ENCODE results near the gene ZNF652. TPM values are rescaled to one million over a fixed set of nuclear protein-coding genes. Genes with fewer than 3 reads are reported as not detected.
"Not testable (repeated sequence)": the region's sequence is repeated elsewhere in the genome, so short reads cannot be mapped to it uniquely, and the experiment has no call there.

ZNF652 gene
- total and polyA plus RNA-seq, 11 donors: 7.2 to 24.5 (median 20.3) TPM

- Histone ChIP-seq H3K9me3 (no peaks in the 10 kb centered on the region), H3K4me1 (peaks cover 0 to 8% (median 0%) of the 10 kb centered on the region in 12 donors), H3K27ac (no peak overlapping the region), H3K27me3 (no peaks in the 10 kb centered on the region), H3K36me3 (no peaks in the 10 kb centered on the region), H3K4me3 (no peak overlapping the region)
- WGBS, 4 donors: 67 to 87% (median 79%) methylated on average over 1 of the region's 1 CpG
- no peak for ATAC-seq
- DNase-seq: no peak
- TF ChIP-seq POLR2A (IDR thresholded peaks at IDR 0.05) (no peak), CTCF (IDR thresholded peaks at IDR 0.05) (no peak)
- intact Hi-C loops (cut with DNase I): no loop called here
Measured at GRCh38 chr17:49369089-49369488, 7.0 kb upstream of the ZNF652 start.

- H3K27ac ChIP-seq: no peak overlapping the region
- intact Hi-C loops (cut with DNase I): no loop called here
- no peaks in the 10 kb centered on the region for H3K9me3 ChIP-seq
- no peak for TF ChIP-seq POLR2A (IDR thresholded peaks at IDR 0.05)
- TF ChIP-seq CTCF (IDR thresholded peaks at IDR 0.05): peak in 3 of 12 donors; percentile 12 to 24 (median 16)
- no peak overlapping the region for H3K4me3 ChIP-seq
- ATAC-seq (no peak), DNase-seq (peak in 1 of 5 donors; percentile 38)
- WGBS, 4 donors: 30 to 37% (median 34%) methylated on average over 2 of the region's 2 CpGs
- H3K36me3 ChIP-seq: no peaks in the 10 kb centered on the region
- H3K27me3 ChIP-seq: no peaks in the 10 kb centered on the region
- peaks cover 1 to 19% (median 7%) of the 10 kb centered on the region in 12 donors for H3K4me1 ChIP-seq
Measured at GRCh38 chr17:49365667-49366066, 3.6 kb upstream of the ZNF652 start.

DNA sequence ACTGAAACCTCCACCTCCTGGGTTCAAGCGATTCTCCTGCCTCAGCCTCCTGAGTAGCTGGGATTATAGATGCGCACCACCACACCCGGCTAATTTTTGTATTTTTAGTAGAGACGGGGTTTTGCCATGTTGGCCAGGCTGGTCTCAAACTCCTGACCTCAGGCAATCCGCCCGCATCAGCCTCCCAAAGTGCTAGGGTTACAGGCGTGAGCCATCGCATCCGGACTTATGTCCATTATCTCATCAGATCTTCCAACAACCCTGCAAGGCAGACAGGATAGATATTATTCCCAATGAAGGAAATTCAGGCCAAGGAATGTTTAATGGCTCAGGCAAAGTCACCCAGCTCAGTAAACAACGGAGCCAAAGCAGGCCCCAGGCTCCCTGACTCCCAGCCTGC lies 3.1 kb upstream of the ZNF652 start:
- H3K9me3 ChIP-seq; H3K36me3 ChIP-seq; intact Hi-C loops (cut with DNase I); ATAC-seq; H3K27ac ChIP-seq; H3K4me3 ChIP-seq; DNase-seq; H3K27me3 ChIP-seq: not testable (repeated sequence)
- WGBS, 4 donors: 94 to 97% (median 95%) methylated on average over 10 of the region's 10 CpGs
- H3K4me1 ChIP-seq: peaks cover 5 to 24% (median 12%) of the 10 kb centered on the region in 12 donors

DNA sequence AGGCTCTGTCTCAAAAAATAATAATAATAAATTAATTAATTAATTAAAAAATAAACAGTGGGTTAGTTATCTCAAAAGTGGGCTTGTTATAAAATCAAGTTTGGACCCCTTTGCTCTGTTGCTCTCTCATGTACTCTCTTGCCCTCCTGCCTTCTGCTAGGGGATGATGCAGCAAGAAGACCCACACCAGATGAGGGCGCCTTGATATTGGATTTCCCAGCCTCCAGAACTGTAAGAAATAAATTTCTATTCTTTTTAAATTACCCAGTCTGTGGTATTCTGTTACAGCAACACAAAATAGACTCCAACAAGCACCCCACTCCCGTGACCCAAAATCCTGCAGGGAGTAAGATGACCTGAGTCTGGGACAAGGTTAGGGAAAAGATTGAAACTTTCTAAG lies 2.1 kb upstream of the ZNF652 start:
- H3K4me1 ChIP-seq: peaks cover 5 to 34% (median 20%) of the 10 kb centered on the region in 12 donors
- WGBS, 4 donors: 59 to 95% (median 90%) methylated on average over 2 of the region's 2 CpGs
- H3K27me3 ChIP-seq: no peaks in the 10 kb centered on the region
- no peak overlapping the region for H3K4me3 ChIP-seq
- ATAC-seq (no peak), DNase-seq (no peak)
- H3K36me3 ChIP-seq: no peaks in the 10 kb centered on the region
- intact Hi-C loops (cut with DNase I): loop anchor here in 3 of 10 donors (5.0 kb wide), 2 partner anchors 37 to 47 kb away; no protein-coding TSS in a partner anchor
- no peak overlapping the region for H3K27ac ChIP-seq
- TF ChIP-seq CTCF (IDR thresholded peaks at IDR 0.05): no peak
- TF ChIP-seq POLR2A (IDR thresholded peaks at IDR 0.05): no peak
- H3K9me3 ChIP-seq: no peaks in the 10 kb centered on the region

DNA sequence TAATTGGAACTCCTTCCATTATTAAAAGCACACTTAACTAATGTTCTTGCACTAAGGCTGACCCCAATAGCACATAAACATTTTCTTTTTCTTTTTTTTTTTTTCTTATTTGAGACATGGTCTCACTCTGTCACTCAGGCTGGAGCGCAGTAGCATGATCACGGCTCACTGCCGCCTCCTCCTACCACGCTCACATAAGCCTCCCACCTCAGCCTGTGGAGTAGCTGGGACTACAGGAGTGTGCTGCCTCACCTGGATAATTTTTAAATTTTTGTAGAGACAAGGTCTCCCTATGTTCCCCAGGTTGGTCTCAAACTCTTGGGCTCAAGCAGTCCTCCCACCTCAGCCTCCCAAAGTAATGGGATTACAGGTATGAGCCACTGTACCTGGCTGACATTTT lies 1.2 kb upstream of the ZNF652 start:
- intact Hi-C loops (cut with DNase I): loop anchor here in 3 of 10 donors (5.0 kb wide), 2 partner anchors 36 to 46 kb away; no protein-coding TSS in a partner anchor
- Histone ChIP-seq H3K36me3 (no peaks in the 10 kb centered on the region), H3K4me1 (peaks cover 5 to 43% (median 26%) of the 10 kb centered on the region in 12 donors), H3K27me3 (no peaks in the 10 kb centered on the region), H3K9me3 (no peaks in the 10 kb centered on the region), H3K27ac (peak overlapping the region in 3 of 12 donors; percentile 85 to 95 (median 94)), H3K4me3 (no peak overlapping the region)
- ATAC-seq: no peak
- 94 to 95% (median 95%) methylated on average over 4 of the region's 4 CpGs for WGBS, 4 donors
- no peak for DNase-seq
- TF ChIP-seq CTCF (IDR thresholded peaks at IDR 0.05): no peak
- no peak for TF ChIP-seq POLR2A (IDR thresholded peaks at IDR 0.05)
